Ovary (tissue), 9 donors: ENCODE data around the gene CTBP2. TPM values are rescaled to one million over a fixed set of nuclear protein-coding genes. Genes with fewer than 3 reads are reported as not detected.
A peak's percentile ranks its signal among the peaks of the same experiment; 100 is the strongest.

ENCODE experiments used
- DNase-seq, 5 donors: peaks; one replicate each; pipeline ENCODE4 v3.0.0-alpha.2; 2019 to 2020
- H3K27ac ChIP-seq, 2 donors: fragments of 200-600 bp; one replicate each; pipeline versions ENCODE4 v1.5.1 to v1.8.0; 2019 to 2022
- H3K27me3 ChIP-seq: fragments of 200-600 bp; one replicate; pipeline ENCODE4 v1.8.0; 2022
- H3K36me3 ChIP-seq: fragments of 200-600 bp; sonication (generic); one replicate; pipeline ENCODE4 v1.5.1; 2019
- H3K4me1 ChIP-seq: one replicate; pipeline ENCODE4 v1.8.1; 2013; ENCODE audit warnings: mild to moderate bottlenecking, moderate library complexity; ENCODE audit not compliant: insufficient read depth
- H3K4me3 ChIP-seq: fragments of 200-600 bp; sonication (generic); one replicate; pipeline ENCODE4 v1.5.1; 2017
- H3K9me3 ChIP-seq, 2 donors: fragments of 200-600 bp in 1 of 2; sonication (generic) in 1 of 2; one replicate each; pipeline versions ENCODE4 v1.5.1 to v1.8.1; 2013 to 2019; ENCODE audit warnings: mild to moderate bottlenecking in 1 of 2, moderate library complexity in 1 of 2
- CTCF ChIP-seq, 3 donors: fragments of 450-650 bp in 2 of 3; fragments of 200-600 bp in 1 of 3; IDR thresholded peaks; one replicate each; pipeline versions ENCODE4 v1.5.1 to v1.8.0; 2016 to 2022; ENCODE audit warnings: antibody characterized with exemption in 3 of 3, mild to moderate bottlenecking in 1 of 3
- EP300 ChIP-seq: sonication (generic); formaldehyde crosslinking; IDR thresholded peaks from one replicate; pipeline ENCODE4 v1.6.1; 2017; ENCODE audit warnings: antibody characterized with exemption
- POLR2A ChIP-seq: fragments of 450-650 bp; IDR thresholded peaks from one replicate; pipeline ENCODE4 v1.6.1; 2017; ENCODE audit warnings: antibody characterized with exemption, mild to moderate bottlenecking, moderate library complexity
- WGBS, 3 donors: extraction: QIAGEN DNeasy Blood & Tissue Kit in 1 of 3; methylation state at CpG; one replicate each; pipeline versions ENCODE4 v1.1.5 to v1.1.7; 2013 to 2017; 5-methylcytosine and 5-hydroxymethylcytosine counted together
- intact Hi-C, 4 donors: fragments of 100-400 bp; cut with DNase I; formaldehyde crosslinking; loops; one replicate each; pipeline versions ENCODE4 v1.11.0 to v1.15.1; 2022 to 2023
- polyA plus RNA-seq, 2 donors: library from polyadenylated mRNA; stranded (reverse); fragments of 200-250 nt in 1 of 2; fragments of 350-450 nt in 1 of 2; fragmentation: Illumina TruSeq in 1 of 2; extraction: RNeasy Lipid Tissue Mini Kit (QIAGEN cat#74804) in 1 of 2; gene quantifications; one replicate each; pipeline ENCODE4 v1.2.3, GENCODE V29; 2013 to 2014
- total RNA-seq, 7 donors: library from RNA; depleted of rRNA in 2 of 7; stranded (reverse); fragments of >200 nt in 2 of 7; fragmentation: NEBNext Ultra II Directional in 3 of 7; extraction: Animal tissue kit (Norgen Biotek cat#: 25700) in 3 of 7; gene quantifications; one replicate each; pipeline versions ENCODE4 v1.1.0 to v1.2.4, GENCODE V29; 2016 to 2023
- donor health status: DM: no; HTN: no; CAD: no; lungs with moderate emphysema.
- donor health status: DM: no; HTN: no; CAD: no.
- donor health status: Bipolar disorder and iron deficiency.
- donor health status: DM: yes; HTN: yes; CAD: no.
- donor health status: DM: no; HTN: no; CAD: no.
- donor health status: DM: yes; HTN: yes; CAD: no.

Gene CTBP2
- total and polyA plus RNA-seq, 9 donors = 25.3 to 107 (median 69.5) TPM

GRCh38 chr10:125146791-125147579 lies 13.4 kb downstream of the CTBP2 start:
- no peaks in the 10 kb centered on the region for H3K36me3 ChIP-seq
- no peak for DNase-seq
- H3K27me3 ChIP-seq = no peaks in the 10 kb centered on the region
- no peak overlapping the region for H3K4me3 ChIP-seq
- H3K9me3 ChIP-seq = no peaks in the 10 kb centered on the region
- H3K4me1 ChIP-seq = peaks cover 47% of the 10 kb centered on the region
- peak overlapping the region; percentile 41 to 70 for H3K27ac ChIP-seq
- intact Hi-C loops = loop anchor here in 2 of 4 donors (10.0 kb wide), 2 partner anchors 82 to 142 kb away; no protein-coding TSS in a partner anchor
- TF ChIP-seq POLR2A (no peak), CTCF (IDR thresholded peaks at IDR 0.05) (no peak), EP300 (no peak)
- 29 to 42% (median 32%) methylated on average over 13 of the region's 13 CpGs for WGBS, 3 donors

GRCh38 chr10:125145636-125146035 lies 14.7 kb downstream of the CTBP2 start:
- no peak overlapping the region for H3K4me3 ChIP-seq
- H3K27ac ChIP-seq = no peak overlapping the region
- 61 to 78% (median 67%) methylated on average over 5 of the region's 5 CpGs for WGBS, 3 donors
- H3K4me1 ChIP-seq = peaks cover 47% of the 10 kb centered on the region
- TF ChIP-seq CTCF (IDR thresholded peaks at IDR 0.05) (no peak), EP300 (no peak), POLR2A (no peak)
- no peaks in the 10 kb centered on the region for H3K27me3 ChIP-seq
- no peaks in the 10 kb centered on the region for H3K9me3 ChIP-seq
- no peaks in the 10 kb centered on the region for H3K36me3 ChIP-seq
- intact Hi-C loops = loop anchor here in 2 of 4 donors (10.0 kb wide), 2 partner anchors 81 to 141 kb away; no protein-coding TSS in a partner anchor
- no peak for DNase-seq

GRCh38 chr10:125144693-125145623 lies 15.4 kb downstream of the CTBP2 start:
- DNase-seq = peak in 1 of 5 donors; percentile 54
- no peaks in the 10 kb centered on the region for H3K9me3 ChIP-seq
- H3K36me3 ChIP-seq = no peaks in the 10 kb centered on the region
- no peak overlapping the region for H3K4me3 ChIP-seq
- intact Hi-C loops = loop anchor here in 2 of 4 donors (10.0 kb wide), 2 partner anchors 80 to 140 kb away; no protein-coding TSS in a partner anchor
- peaks cover 49% of the 10 kb centered on the region for H3K4me1 ChIP-seq
- no peaks in the 10 kb centered on the region for H3K27me3 ChIP-seq
- no peak overlapping the region for H3K27ac ChIP-seq
- TF ChIP-seq POLR2A = no peak
- TF ChIP-seq CTCF (IDR thresholded peaks at IDR 0.05) = peak in 1 of 3 donors; percentile 39
- no peak for TF ChIP-seq EP300
- 29 to 40% (median 31%) methylated on average over 13 of the region's 13 CpGs for WGBS, 3 donors

- Histone ChIP-seq H3K4me3 (no peak overlapping the region), H3K27me3 (no peaks in the 10 kb centered on the region), H3K27ac (no peak overlapping the region), H3K9me3 (no peaks in the 10 kb centered on the region), H3K4me1 (peaks cover 42% of the 10 kb centered on the region), H3K36me3 (no peaks in the 10 kb centered on the region)
- intact Hi-C loops = loop anchor here in 2 of 4 donors (10.0 kb wide), 2 partner anchors 79 to 139 kb away; no protein-coding TSS in a partner anchor
- TF ChIP-seq EP300 (no peak), POLR2A (no peak), CTCF (IDR thresholded peaks at IDR 0.05) (no peak)
- no peak for DNase-seq
- WGBS, 3 donors = 39 to 66% (median 43%) methylated on average over 12 of the region's 12 CpGs
Measured at GRCh38 chr10:125144206-125144605, 16.2 kb downstream of the CTBP2 start.
